GM23338 (cell line): Measurements from ENCODE around the gene UPK1A.

ENCODE experiments used
- CREB1 ChIP-seq: fragments of 250-450 bp; sonication (Bioruptor Pico); IDR thresholded peaks from 2 replicates; pipeline ENCODE4 v1.5.0; 2020; ENCODE audit warnings: low read depth, mild to moderate bottlenecking, moderate library complexity
- CTCF ChIP-seq, 2 experiments: fragments of 200-600 bp in 1 of 2; sonication (generic) in 1 of 2; conservative IDR thresholded peaks; 2 replicates each; pipeline versions ENCODE4 v1.5.1 to v1.6.1; 2016 to 2017; ENCODE audit warnings: antibody characterized with exemption in 2 of 2, low read depth in 2 of 2, mild to moderate bottlenecking in 2 of 2, moderate library complexity in 1 of 2
- ETS1 ChIP-seq: IDR thresholded peaks from 2 replicates; pipeline ENCODE4 v1.6.1; 2016; ENCODE audit warnings: antibody characterized with exemption
- EZH2 ChIP-seq: fragments of 200-600 bp; sonication (generic); IDR thresholded peaks from one replicate; pipeline ENCODE4 v1.8.0; 2017; ENCODE audit warnings: antibody characterized with exemption, mild to moderate bottlenecking, low read depth; ENCODE audit not compliant: unreplicated experiment
- EZH2phosphoT487 ChIP-seq: fragments of 200-600 bp; sonication (generic); IDR thresholded peaks from one replicate; pipeline ENCODE4 v1.8.1; 2018; ENCODE audit warnings: antibody characterized with exemption; ENCODE audit not compliant: unreplicated experiment
- JUNB ChIP-seq: IDR thresholded peaks from one replicate; pipeline ENCODE4 v1.6.1; 2016; ENCODE audit warnings: antibody characterized with exemption; ENCODE audit not compliant: unreplicated experiment
- NANOG ChIP-seq: IDR thresholded peaks from 2 replicates; pipeline ENCODE4 v1.6.1; 2016; ENCODE audit warnings: antibody characterized with exemption, borderline replicate concordance
- POLR2AphosphoS5 ChIP-seq: IDR thresholded peaks from 2 replicates; pipeline ENCODE4 v1.6.1; 2016; ENCODE audit warnings: antibody characterized with exemption, low read depth
- STAT1 ChIP-seq: IDR thresholded peaks from one replicate; pipeline ENCODE4 v1.6.1; 2016; ENCODE audit warnings: antibody characterized with exemption; ENCODE audit not compliant: unreplicated experiment
- ZNF114 ChIP-seq: fragments of 250-450 bp; sonication (Bioruptor Pico); IDR thresholded peaks from 2 replicates; pipeline ENCODE4 v1.5.0; 2020; ENCODE audit warnings: mild to moderate bottlenecking, moderate library complexity
- ZNF331 ChIP-seq: fragments of 250-450 bp; sonication (Bioruptor Pico); IDR thresholded peaks from 2 replicates; pipeline ENCODE4 v1.5.0; 2020; ENCODE audit warnings: low read depth, mild to moderate bottlenecking, moderate library complexity
- TF ChIP-seq, protein P1 (sequence below): IDR thresholded peaks from one replicate; pipeline ENCODE4 v1.6.1; 2018; ENCODE audit warnings: antibody characterized with exemption; ENCODE audit not compliant: unreplicated experiment

- no peak for TF ChIP-seq POLR2AphosphoS5
- no peak for TF ChIP-seq CTCF (conservative IDR thresholded peaks at IDR 0.05; ENCODE audit: low read depth in 2 of 2)
- no peak for TF ChIP-seq EZH2
- TF ChIP-seq EZH2phosphoT487, result no peak
- TF ChIP-seq, protein P1, sequence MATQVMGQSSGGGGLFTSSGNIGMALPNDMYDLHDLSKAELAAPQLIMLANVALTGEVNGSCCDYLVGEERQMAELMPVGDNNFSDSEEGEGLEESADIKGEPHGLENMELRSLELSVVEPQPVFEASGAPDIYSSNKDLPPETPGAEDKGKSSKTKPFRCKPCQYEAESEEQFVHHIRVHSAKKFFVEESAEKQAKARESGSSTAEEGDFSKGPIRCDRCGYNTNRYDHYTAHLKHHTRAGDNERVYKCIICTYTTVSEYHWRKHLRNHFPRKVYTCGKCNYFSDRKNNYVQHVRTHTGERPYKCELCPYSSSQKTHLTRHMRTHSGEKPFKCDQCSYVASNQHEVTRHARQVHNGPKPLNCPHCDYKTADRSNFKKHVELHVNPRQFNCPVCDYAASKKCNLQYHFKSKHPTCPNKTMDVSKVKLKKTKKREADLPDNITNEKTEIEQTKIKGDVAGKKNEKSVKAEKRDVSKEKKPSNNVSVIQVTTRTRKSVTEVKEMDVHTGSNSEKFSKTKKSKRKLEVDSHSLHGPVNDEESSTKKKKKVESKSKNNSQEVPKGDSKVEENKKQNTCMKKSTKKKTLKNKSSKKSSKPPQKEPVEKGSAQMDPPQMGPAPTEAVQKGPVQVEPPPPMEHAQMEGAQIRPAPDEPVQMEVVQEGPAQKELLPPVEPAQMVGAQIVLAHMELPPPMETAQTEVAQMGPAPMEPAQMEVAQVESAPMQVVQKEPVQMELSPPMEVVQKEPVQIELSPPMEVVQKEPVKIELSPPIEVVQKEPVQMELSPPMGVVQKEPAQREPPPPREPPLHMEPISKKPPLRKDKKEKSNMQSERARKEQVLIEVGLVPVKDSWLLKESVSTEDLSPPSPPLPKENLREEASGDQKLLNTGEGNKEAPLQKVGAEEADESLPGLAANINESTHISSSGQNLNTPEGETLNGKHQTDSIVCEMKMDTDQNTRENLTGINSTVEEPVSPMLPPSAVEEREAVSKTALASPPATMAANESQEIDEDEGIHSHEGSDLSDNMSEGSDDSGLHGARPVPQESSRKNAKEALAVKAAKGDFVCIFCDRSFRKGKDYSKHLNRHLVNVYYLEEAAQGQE, result no peak
- TF ChIP-seq CREB1 (CRISPR knock-in tag), result no peak
- TF ChIP-seq ZNF114, result no peak
- TF ChIP-seq ETS1, result no peak
- TF ChIP-seq JUNB, result no peak
- no peak for TF ChIP-seq STAT1
- TF ChIP-seq ZNF331 (CRISPR knock-in tag), result no peak
- no peak for TF ChIP-seq NANOG
These were observed 57.4 kb downstream of the UPK1A start for GRCh38 chr19:35723671-35724070.
